Keratinocyte (primary cell): ENCODE data around the gene MIR17HG.

Experiments used
- CTCF ChIP-seq, 3 experiments: IDR thresholded peaks in 1 of 3; conservative IDR thresholded peaks in 1 of 3; optimal IDR thresholded peaks in 1 of 3; 2 replicates in 2 of 3; 3 replicates in 1 of 3; pipeline versions ENCODE3 to v1.5.1; 2011; ENCODE audit warnings: low read length in 3 of 3, mild to moderate bottlenecking in 3 of 3, moderate library complexity in 2 of 3, control low read depth in 1 of 3, inconsistent platforms in 1 of 3; ENCODE audit not compliant: insufficient read depth in 2 of 3; ENCODE audit errors: extremely low read depth in 1 of 3
- EZH2 ChIP-seq: IDR thresholded peaks from one replicate; pipeline ENCODE4 v1.6.1; 2012; ENCODE audit warnings: inconsistent platforms, mild to moderate bottlenecking, low read length, moderate library complexity

- TF ChIP-seq CTCF (optimal IDR thresholded peaks at IDR 0.05 in 1 of 3, IDR thresholded peaks at IDR 0.05 in 1 of 3, conservative IDR thresholded peaks at IDR 0.05 in 1 of 3; ENCODE audit: extremely low read depth in 1 of 3, insufficient read depth in 2 of 3, low read length in 3 of 3) (no peak), EZH2 (no peak)
These were observed 9.6 kb downstream of the MIR17HG start for GRCh38 chr13:91356919-91357612.
